ENCODE measurements around the gene ARHGAP40. TPM values are rescaled to one million over a fixed set of nuclear protein-coding genes. Genes with fewer than 3 reads are reported as not detected.

ARHGAP40 gene
- total RNA-seq, 1 donor from 2014 or later, result not detected

DNA sequence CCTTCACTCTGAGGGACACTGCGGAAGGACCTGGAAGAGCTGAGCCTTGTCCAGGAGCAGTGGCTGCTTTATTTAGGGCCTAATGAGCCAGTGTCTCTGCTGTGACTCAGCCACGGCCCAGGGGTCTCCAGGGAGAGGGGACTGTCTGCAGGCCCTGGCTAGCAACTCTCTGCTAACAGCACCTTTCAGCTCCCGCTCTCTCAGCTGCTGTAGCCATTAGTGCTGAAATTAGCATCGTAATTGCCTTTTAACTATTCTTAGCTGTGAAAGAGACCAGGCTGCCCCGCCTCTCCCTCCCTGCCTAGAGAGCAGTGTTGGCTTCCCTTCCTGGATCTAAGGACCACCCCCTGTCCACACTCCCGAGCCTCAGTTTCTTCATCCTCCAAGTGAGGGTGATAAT is 69.6 kb downstream of the ARHGAP40 start:
- intact Hi-C loops (cut with DNase I), result no loop called here
- no peak for DNase-seq (ENCODE audit: low spot score)

- no peak for DNase-seq (ENCODE audit: low spot score)
- intact Hi-C loops (cut with DNase I), result no loop called here
These were observed 70.2 kb downstream of the ARHGAP40 start for GRCh38 chr20:38671701-38672292.

GRCh38 chr20:38672504-38672903 is 70.9 kb downstream of the ARHGAP40 start:
- intact Hi-C loops (cut with DNase I), result no loop called here
- no peak for DNase-seq (ENCODE audit: low spot score)

DNA sequence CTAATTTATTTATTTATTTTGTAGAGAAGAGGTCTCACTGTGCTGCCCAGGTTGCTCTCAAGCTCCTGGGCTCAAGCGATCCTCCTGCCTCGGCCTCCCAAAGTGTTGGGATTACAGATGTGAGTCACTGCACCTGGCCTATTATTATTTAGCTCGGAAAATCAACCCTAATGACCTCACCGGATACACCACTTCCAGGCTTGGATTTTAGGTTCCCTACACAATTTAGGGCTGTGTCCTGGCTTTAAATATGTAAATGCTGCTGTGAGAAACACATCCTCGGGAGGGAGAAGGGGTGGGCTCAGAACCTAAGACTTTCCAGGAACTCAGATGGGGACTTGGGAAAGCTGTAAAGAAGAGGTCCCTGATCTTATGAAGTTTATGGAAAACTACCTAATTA is 71.7 kb downstream of the ARHGAP40 start:
- DNase-seq (ENCODE audit: low spot score), result no peak
- intact Hi-C loops (cut with DNase I), result no loop called here

- intact Hi-C loops (cut with DNase I), result no loop called here
These were observed 72.1 kb downstream of the ARHGAP40 start for GRCh38 chr20:38673725-38674091.

GRCh38 chr20:38674092-38674764 is 72.6 kb downstream of the ARHGAP40 start:
- intact Hi-C loops (cut with DNase I), result no loop called here
- DNase-seq (ENCODE audit: low spot score), result no peak

More at GRCh38 chr20:38673725-38674091, 72.1 kb downstream of the ARHGAP40 start:
- no peak for DNase-seq (ENCODE audit: low spot score)

GRCh38 chr20:38674765-38675133 is 73.1 kb downstream of the ARHGAP40 start:
- DNase-seq (ENCODE audit: low spot score), result no peak
- intact Hi-C loops (cut with DNase I), result no loop called here

DNA sequence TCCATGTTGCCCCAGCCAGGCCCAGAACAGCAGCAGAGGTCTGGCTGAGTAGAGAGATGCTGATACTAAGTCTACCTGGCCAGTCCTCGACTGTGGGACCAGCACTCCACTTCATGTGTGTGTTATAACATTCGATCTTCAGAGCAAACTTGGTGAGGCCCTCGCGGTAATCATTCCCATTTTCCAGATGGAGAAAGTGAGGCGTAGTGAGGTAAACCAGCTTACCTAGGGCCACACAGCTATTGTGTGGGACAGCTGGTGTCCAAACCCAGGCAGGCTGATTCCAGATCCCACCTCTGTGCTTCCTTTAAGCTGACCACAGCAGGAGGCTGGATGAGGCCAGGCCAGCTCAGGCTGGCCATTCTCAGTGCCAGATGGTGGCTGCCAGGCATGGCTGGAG is 75.0 kb downstream of the ARHGAP40 start:
- no peak for DNase-seq (ENCODE audit: low spot score)
- intact Hi-C loops (cut with DNase I), result no loop called here

GRCh38 chr20:38680500-38681306 is 79.1 kb downstream of the ARHGAP40 start:
- no peak for DNase-seq (ENCODE audit: low spot score)
- intact Hi-C loops (cut with DNase I), result no loop called here

- DNase-seq (ENCODE audit: low spot score), result no peak
- intact Hi-C loops (cut with DNase I), result no loop called here
These were observed 83.7 kb downstream of the ARHGAP40 start for GRCh38 chr20:38685271-38685670.

- intact Hi-C loops (cut with DNase I), result no loop called here
- DNase-seq (ENCODE audit: low spot score), result no peak
These were observed 84.4 kb downstream of the ARHGAP40 start for GRCh38 chr20:38685853-38686473.

DNA sequence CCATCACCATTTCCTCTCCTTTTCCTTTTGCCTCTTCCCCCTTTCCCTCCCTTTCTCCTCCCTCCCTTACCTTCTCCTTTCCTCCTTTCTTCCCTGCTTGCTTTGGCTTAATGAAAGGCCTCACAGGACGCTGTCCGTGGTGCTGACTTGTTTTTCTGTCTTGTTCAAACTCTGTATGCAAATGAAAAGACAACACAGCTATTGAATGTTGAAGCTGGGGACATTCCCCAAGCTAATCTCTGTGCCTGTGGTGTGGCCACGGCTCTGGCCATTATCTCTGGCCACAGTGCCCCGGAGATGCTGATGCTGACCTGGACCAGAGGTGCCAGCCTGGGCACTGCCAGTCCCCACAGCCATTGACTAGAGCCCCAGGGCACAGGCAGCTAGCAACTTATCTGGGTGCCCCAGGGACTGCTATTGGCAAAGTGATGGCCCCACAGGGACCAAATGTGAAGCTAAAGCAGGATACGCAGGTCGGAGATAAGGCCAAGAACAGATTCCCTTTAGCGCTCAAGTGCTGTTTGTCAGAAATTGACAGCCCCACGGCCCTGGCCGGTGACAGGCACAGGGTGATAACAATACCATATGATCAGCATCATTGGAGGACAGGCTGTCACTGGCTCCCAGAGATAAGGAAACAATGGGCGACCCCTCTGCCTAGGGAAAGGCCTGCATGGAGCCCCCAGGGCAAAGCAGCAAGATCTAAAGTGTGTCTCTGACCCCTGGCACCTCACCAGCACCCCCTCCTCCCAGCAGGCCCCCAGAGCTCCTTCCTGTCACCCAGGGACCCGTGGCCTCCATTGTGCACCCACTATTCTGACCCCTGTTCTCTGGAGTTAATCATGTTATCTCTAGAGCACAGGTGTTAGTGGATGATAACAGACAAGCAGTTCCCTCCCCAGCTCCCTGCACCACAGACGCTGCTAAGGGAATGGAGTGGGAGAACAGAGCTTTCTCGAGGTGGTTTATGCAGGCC is 91.1 kb downstream of the ARHGAP40 start:
- DNase-seq (ENCODE audit: low spot score), result no peak
- intact Hi-C loops (cut with DNase I), result no loop called here

- DNase-seq (ENCODE audit: low spot score), result no peak
- intact Hi-C loops (cut with DNase I), result no loop called here
These were observed 95.7 kb downstream of the ARHGAP40 start for GRCh38 chr20:38697306-38697705.

DNA sequence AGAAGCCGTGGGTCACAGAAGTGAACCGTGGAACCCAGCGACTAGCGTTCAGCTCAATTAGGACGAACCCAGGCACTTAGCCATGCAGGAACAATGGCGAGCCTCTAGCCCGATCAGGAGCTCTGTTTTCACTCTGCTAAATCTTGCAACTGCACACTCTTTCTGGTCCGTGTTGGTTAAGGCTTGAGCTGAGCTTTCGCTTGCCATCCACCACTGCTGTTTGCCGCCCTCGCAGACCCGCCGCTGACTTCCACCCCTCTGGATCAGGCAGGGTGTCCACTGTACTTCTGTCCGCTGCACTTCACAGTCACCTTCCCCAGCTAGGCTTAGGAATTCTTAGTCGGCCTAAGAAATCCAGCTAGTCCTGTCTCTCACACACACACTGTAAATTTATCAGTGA is 96.9 kb downstream of the ARHGAP40 start:
- intact Hi-C loops (cut with DNase I), result no loop called here
- DNase-seq (ENCODE audit: low spot score), result no peak

GRCh38 chr20:38700141-38700540 is 98.5 kb downstream of the ARHGAP40 start:
- DNase-seq (ENCODE audit: low spot score), result no peak
- intact Hi-C loops (cut with DNase I), result no loop called here
